ENCODE data around the gene TMEM185B.

TMEM185B gene

DNA sequence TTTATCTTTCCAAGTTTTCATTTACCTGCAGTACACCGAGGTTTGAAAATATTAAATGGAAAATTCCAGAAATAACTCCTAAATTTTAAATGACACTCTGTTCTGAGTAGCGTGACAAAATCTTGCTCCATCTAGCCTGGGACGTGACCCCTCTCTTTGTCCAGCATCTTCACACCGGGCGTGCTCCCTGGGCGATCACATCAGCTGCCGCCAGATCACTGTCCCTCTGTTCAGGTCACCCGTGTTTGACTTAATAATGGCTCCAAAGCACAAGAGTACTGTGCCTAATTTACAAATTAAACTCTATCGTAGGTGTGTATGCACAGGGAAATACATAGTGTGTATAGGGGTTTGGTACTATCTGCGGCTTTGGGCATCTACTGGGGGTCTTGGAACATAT is 6.1 kb upstream of the TMEM185B start:
- no peak overlapping the region for H3K27ac ChIP-seq
- TF ChIP-seq, protein P1, sequence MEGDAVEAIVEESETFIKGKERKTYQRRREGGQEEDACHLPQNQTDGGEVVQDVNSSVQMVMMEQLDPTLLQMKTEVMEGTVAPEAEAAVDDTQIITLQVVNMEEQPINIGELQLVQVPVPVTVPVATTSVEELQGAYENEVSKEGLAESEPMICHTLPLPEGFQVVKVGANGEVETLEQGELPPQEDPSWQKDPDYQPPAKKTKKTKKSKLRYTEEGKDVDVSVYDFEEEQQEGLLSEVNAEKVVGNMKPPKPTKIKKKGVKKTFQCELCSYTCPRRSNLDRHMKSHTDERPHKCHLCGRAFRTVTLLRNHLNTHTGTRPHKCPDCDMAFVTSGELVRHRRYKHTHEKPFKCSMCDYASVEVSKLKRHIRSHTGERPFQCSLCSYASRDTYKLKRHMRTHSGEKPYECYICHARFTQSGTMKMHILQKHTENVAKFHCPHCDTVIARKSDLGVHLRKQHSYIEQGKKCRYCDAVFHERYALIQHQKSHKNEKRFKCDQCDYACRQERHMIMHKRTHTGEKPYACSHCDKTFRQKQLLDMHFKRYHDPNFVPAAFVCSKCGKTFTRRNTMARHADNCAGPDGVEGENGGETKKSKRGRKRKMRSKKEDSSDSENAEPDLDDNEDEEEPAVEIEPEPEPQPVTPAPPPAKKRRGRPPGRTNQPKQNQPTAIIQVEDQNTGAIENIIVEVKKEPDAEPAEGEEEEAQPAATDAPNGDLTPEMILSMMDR (conservative IDR thresholded peaks at IDR 0.05; ENCODE audit: low read depth): no peak
- no peak for DNase-seq (ENCODE audit: low spot score)
- CTCF ChIA-PET: interaction anchor here (1.3 kb wide), 1 partner anchor 84 kb away, joined by 5 read pairs; no protein-coding TSS in a partner anchor
- POLR2A ChIA-PET (ENCODE audit: low non-redundant PET): no interaction called here

DNA sequence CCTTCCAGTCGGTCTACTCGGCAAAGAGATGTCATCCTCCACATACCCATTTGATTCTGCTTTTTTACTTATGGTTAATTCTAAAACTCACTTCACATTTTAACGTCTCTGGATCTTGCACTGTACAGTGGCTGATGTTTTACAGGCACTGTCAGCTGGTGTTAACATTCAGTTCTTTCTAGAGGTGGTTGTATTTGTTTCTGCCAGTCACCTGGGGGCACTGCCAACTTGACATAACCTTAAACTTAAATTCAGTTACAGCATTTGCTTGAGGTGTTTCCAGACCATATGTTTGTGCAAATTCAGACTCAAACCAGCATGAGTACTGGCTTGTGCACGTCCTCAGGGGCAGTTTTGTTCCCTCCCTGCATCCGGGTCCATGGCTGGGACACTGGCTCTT is 5.3 kb upstream of the TMEM185B start:
- no peak for DNase-seq (ENCODE audit: low spot score)
- TF ChIP-seq, protein P1 (conservative IDR thresholded peaks at IDR 0.05; ENCODE audit: low read depth): no peak; the same call in 1 of the 2 replicates
- ChIA-PET CTCF (interaction anchor here (0.6 to 1.3 kb wide), 3 partner anchors 85 to 652 kb away, joined by 3 to 5 read pairs (median 3); no protein-coding TSS in a partner anchor), POLR2A (ENCODE audit: low non-redundant PET) (no interaction called here)
- H3K27ac ChIP-seq: no peak overlapping the region

DNA sequence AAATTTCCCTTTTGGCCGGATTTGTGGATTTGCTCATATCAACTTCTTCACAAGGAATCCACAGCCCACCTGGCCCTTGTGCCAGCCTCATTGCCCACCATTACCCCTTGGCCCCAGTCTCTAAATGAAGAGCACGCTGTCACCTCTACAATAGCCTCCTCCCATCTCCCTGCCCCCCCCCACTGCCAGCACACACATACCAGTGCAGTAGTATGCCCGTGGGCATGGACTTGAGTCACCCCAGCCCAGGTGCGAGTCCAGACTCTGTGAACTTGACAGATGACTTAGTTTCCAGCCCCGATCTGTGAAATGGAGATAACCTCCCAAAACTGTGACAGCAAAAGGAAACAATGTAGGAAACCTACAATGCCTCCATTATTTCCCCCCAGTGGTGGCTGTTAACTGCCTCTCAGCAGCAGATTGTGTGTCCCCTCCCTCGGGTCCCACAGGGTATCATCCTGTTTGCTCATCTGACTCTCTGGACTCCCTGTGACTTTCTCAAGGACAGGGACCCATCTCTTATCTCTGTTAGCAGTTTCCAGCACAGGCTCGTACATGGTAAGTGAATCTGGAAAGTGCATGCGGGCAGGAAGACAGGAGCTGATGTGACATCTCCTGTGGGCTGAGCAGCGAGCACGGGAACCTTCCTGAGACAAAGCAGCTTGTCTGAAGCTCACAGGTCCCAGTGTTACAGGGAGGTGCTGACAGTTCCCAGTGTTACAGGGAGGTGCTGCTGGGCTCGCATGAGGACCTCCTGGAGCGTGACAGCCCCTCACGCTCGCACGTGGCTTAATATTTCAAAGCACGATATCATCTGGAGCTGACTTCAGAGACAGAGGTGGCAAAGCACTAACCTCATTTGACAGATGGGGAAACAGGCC is 4.2 kb upstream of the TMEM185B start:
- CTCF ChIA-PET: interaction anchor here (0.6 kb wide), 1 partner anchor 651 kb away, joined by 3 read pairs; no protein-coding TSS in a partner anchor
- POLR2A ChIA-PET (ENCODE audit: low non-redundant PET): no interaction called here
- TF ChIP-seq, protein P1 (conservative IDR thresholded peaks at IDR 0.05; ENCODE audit: low read depth): no peak
- peak; percentile 45 for DNase-seq (ENCODE audit: low spot score)
- H3K27ac ChIP-seq: no peak overlapping the region

DNA sequence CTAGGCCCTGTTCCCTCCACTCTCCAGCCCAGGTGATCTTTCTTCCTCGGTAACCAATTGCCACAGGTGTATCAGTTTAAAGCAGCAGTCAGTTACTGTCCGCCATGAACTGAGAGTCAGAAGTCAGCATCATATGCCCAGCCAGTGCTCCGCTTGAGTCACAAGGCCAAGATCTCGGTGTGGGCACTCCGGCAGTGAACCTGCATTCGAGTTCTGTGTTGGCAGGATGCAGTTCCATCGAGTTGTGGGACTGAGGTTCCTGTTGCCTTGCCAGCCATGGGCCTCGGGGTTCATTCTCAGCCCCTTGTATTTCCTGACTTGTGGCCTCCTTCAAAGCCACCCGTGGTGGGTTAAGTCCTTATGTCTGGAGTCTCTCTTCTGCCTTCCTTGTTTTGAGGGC is 3.1 kb upstream of the TMEM185B start:
- DNase-seq (ENCODE audit: low spot score): no peak
- H3K27ac ChIP-seq: no peak overlapping the region
- CTCF ChIA-PET: no interaction called here
- TF ChIP-seq, protein P1 (conservative IDR thresholded peaks at IDR 0.05; ENCODE audit: low read depth): no peak
- POLR2A ChIA-PET (ENCODE audit: low non-redundant PET): no interaction called here

DNA sequence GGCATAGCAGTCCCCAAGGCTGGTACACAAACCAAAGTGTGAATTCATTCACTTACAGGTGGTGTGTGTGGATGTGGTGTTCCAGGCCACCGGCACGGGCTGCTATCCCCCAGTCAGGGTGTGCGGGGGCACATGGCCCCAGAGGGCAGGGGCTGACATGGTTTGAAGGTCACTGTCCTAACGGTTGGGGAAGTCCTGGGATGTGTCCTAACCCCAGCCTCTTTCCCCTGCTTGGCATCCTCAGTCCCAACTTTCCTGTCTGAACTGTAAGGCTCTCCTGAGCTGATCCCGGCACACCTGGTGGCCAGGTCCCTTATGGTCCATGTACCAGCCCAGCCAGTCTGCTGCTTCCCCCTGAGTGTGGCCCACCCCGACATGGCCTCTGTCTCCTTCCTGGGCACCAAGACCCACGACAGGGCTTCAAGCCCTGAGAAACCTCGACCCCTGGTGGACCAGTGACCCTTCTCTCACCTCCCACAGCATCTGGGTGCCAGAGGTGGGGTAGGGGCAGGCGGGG is 2.4 kb upstream of the TMEM185B start:
- POLR2A ChIA-PET (ENCODE audit: low non-redundant PET): no interaction called here
- TF ChIP-seq, protein P1 (conservative IDR thresholded peaks at IDR 0.05; ENCODE audit: low read depth): no peak
- H3K27ac ChIP-seq: peak overlapping the region; percentile 2; the same call in 1 of the 2 replicates
- CTCF ChIA-PET: interaction anchor here (1.2 kb wide), 1 partner anchor 88 kb away, joined by 4 read pairs; no protein-coding TSS in a partner anchor
- DNase-seq (ENCODE audit: low spot score): no peak

DNA sequence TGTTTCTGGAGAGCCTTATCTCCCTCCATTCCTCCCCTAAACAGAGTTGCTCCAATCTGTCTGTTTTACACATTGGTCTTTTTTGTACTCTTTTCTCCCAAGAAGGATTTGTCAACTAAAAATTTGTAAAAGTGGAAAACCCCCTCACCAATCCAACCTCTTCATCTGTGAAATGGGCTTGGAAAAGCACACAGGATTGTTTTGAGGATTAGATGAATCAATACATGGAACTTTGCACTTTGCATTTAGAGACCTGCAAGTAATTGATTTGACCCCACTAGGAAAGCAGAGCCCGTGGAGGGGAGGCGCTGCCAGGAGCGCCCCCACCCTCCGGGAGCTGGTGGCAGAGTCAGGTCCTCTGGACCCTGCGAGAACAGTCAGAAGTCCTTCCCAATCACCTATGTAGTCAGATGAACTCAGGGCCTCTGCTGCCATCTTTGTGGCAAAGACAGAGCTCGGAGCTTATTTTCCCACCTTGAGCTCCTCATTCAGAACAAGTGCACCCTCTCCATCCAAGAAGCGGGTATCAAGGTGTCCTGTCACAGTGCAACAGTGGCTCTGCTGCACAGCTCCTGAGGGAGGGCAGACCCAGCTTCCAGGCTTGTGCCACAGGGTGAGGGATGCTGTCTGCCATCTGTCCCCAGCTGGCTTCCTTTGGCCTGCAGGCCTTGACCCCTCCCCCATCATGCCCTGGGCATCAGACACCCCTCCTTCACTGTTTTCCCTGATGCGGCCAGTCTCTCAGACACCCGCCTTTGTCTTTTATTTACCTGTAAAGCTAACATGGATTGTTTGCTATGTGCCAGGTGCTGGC is 1.7 kb upstream of the TMEM185B start:
- peak overlapping the region; percentile 2; the same call in 1 of the 2 replicates for H3K27ac ChIP-seq
- TF ChIP-seq, protein P1 (conservative IDR thresholded peaks at IDR 0.05; ENCODE audit: low read depth): no peak
- no peak for DNase-seq (ENCODE audit: low spot score)
- CTCF ChIA-PET: interaction anchor here (0.6 to 1.2 kb wide), 2 partner anchors 58 to 88 kb away, joined by 3 to 4 read pairs; no protein-coding TSS in a partner anchor
- POLR2A ChIA-PET (ENCODE audit: low non-redundant PET): no interaction called here

Measured in RWPE1 (cell line).